GM21723 (cell line): ENCODE data around the gene SLC6A6.

ENCODE experiments used
- ATAC-seq: cut with Tn5 transposase; IDR thresholded peaks from one replicate; pipeline ENCODE4 v1.9.1; 2021; ENCODE audit warnings: mild to moderate bottlenecking, moderate library complexity; ENCODE audit not compliant: unreplicated experiment

The SLC6A6 gene

DNA sequence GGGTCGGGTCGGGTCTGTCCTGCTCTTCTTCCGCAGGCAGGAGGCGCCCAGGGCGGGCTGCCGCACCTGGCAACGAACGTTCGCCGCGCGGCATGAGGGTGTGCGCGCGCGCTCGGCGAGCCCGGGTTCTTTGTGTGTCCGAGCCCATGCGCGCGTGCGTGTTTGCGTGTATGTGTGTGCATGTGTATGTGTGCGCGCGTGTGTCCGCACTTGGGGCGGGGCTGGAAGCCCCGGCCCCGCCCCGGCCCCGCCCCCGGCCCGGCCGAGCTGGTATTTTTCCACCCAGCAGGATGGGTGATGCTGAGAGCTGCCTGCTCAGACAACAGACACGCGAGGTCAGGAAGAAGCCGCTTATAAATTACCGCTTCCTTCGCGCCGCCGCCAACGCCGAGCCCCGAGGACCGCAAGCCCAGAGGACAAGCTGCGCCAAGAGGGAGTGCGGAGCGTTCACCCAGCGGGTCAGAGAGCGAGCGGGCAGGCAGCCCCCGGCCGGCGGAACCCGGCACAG lies at the start of gene SLC6A6:
SLC6A6 (plus strand) TSS at position 303 of the 508 bp plus-strand sequence. CDS start 41,029 bp downstream, outside the sequence.
- ATAC-seq, result peak; percentile 75

DNA sequence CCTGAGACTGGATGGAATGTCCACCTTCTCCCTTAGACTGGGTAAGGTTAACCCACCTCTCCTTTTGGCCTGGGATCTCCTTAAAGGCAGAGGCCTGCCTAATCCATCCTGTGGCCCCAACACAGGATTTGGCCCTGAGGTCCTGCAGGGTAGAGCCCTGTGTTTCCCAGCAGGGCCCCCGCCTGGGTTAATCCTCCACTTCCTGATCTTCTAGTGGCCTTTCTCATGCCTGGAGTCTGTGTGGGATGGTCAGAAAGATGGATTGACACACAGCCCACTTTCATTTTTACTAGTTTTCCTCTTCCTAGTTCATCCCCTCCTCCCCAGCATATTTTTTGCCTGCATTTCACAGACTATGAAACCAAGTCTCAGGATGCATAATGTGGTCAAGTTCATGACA lies 48.9 kb upstream of the SLC6A6 start:
- ATAC-seq, result no peak

DNA sequence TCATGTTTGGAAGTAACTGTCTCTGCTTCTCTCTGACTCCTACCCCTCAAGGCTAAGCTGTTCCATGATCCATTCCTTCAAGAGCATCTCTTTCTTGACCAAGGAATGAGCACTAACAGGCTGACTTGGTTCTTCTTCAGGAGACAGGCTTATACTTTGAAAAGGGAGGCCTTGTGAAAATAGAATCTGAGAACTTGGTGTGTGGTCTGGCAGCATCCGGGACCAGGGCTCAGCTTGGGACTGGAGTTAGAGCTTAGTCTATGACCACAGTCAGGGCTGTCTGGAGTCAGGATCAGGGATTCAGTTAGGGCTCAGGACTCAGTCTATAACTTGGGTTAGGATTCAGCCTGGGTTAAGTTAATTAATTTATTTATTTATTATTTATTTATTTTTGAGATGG lies 44.9 kb upstream of the SLC6A6 start:
- ATAC-seq, result no peak

DNA sequence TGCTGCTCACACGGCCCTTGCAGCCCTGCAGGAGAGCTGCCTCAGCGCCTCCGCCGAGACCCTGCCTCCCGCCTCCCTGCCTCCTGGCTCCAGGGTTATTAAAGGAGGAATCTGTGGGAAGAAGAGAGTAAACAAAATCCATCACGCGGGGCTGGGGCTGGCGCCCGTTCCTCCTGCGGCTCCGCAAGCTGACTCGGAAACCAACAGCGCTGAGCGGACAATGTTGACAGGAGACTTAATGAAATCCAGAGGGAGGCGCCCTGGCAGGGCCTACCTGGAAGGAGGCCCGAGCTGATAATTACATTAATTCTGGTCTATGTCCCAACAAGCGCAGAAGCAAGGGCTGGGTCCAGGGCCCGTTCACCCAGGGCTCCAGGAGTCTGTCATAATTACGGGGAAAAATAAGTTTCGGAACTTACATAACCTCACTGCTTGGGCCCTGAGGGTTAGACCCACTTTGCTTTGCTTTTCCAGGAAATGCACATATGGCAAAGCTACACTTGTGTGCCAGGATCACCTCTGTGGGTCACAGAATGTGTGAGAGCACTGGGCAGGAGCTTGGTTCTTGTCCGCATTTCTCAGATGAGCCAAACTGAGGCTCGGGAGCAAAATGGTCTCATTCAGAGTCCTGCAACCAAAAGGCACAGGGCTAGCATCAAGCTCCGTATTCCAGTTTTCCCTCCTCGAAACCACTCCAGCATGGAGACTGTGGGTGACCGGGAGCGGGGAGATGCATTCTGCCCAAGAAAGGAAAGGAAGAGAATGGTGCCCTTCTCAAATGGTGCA lies 43.8 kb upstream of the SLC6A6 start:
- ATAC-seq, result no peak

DNA sequence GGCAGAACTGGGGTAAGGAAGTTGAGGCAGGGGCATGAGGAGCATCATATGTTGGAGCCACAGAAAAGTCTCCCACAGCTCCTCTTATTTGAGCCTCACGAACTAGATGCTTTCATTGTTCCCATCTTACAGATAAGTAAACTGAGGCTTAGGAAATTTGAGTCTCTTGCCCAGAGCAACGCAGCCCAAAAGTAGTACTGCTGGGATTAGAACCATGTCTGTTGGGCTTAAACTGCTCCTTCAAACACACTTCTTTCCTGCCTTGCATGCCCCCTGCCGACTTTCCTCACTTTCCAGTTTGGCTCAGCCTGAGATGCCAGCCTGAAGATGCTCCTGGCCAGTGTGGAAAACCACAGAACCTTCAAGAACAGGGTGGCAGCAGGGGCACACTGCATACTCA lies 43.1 kb upstream of the SLC6A6 start:
- no peak for ATAC-seq

DNA sequence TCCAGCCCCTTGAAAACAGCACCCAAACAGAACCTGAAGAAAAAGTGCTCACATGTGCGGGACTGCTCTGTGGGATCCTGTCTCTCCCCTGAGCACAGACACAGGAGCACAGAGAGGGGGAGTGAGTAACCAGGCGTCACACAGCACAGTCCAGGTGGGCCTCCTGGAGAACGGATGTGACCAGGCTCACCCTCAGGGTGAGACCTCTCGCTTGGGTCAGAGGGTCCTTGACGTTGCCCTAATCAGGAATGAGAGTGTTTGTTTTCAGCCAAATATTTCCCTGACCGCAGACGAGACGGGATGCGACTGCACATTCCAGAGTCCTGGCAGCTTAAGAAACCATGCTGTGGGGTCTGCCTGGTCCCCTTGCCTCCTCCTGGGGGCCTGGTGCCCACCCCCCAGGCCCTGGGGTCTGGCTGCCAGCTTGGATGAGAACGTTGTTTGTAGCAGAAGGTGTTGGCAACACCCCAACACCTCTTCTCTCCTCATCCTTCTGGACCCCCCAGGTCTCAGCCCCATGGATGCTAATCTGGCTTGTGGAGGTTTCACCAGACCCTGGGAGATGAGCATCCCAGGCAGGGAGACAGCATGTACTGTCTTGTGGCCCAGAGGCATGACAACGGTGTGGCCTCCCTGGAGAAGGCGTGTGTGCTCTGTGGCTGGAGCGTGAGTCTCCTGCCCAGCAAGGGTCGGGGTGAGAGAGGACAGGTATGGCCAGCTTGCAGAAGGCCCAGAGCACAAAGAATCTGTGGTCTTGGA lies 42.1 kb upstream of the SLC6A6 start:
- no peak for ATAC-seq

DNA sequence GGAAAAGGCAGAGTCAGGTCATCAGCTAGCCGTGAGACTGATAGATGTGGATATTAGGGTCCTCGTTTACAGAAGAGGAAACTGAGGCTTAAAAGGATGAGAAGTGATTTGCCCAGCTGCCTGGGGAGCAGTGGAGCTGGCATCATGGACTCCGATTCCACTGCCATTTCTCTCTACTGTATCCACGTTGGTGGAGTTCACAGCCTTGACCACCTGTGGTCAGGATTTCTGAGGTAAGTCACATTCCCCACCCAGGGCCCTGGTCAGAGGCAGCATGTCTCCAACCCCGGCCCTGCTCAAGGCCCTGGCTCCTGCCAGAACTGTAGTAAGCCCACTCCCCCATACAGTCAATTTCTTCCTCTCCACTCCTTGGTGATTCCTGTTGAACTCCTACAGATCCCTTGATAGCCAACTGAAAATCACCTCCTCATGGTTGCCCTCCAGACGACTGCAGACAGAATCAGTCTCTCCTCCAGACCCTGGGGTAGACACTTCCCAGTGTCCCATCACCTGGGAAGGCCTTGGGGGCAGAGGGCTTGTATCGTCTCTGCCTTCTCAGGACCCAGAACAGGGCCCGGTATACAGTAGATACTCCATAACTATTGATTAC lies 41.2 kb upstream of the SLC6A6 start:
- ATAC-seq, result no peak

DNA sequence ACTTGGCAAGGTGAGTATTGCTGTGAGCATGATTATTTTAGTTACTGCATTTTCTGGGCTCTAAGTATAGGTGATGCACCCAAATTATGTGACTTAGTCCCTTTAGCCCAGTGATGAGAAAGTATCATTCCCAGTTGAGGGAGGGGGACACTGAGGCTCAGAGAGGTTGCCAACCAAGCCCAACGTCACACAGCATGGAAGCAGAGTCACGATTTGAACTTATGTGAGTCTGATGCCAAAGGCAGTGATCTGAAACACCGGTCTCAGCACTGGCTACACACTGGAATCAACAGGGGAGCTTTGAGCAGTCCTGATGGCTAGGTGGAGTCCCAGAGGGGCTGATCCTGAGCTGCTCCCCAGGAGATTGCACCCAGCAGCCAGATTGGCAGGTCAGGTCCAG lies 39.5 kb upstream of the SLC6A6 start:
- no peak for ATAC-seq

DNA sequence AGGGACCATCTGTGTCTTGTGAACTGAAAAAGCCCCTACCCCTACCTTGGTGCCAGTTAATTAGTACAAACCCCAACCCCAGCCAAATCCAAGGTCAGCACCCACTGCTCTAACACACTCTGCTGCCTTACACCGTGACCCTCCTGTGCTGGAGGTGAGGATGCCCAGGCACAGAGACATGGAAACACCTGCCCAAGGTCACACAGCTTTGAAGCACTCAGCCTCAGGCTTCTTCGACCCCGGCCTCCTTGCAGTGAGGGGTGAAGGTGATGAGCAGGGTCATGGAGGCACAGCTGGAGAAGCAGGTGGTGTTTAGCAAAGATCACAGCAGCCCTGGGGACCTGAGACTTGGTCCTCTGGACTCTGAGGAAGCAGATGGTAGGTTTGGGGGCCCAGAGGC lies 39.0 kb upstream of the SLC6A6 start:
- ATAC-seq, result no peak

DNA sequence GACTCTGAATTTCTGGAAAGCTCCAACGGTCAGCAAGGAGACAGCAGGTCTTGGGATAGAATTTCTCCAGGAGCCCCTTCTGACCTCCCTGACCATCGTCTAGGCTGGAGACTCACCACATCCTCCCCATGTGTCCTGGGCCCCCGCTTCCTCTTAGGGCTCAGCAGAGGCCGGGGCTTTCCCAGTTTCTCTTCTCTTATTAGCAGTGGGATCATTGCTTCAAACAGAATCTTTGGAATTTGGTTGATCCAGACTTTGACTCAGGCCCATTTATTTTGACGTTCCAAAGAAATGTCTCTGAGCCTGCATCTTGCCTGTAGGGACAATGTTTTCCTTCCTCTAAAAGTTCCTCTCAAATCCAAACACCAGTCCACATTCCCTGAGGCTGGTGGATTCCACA lies 38.4 kb upstream of the SLC6A6 start:
- no peak for ATAC-seq

DNA sequence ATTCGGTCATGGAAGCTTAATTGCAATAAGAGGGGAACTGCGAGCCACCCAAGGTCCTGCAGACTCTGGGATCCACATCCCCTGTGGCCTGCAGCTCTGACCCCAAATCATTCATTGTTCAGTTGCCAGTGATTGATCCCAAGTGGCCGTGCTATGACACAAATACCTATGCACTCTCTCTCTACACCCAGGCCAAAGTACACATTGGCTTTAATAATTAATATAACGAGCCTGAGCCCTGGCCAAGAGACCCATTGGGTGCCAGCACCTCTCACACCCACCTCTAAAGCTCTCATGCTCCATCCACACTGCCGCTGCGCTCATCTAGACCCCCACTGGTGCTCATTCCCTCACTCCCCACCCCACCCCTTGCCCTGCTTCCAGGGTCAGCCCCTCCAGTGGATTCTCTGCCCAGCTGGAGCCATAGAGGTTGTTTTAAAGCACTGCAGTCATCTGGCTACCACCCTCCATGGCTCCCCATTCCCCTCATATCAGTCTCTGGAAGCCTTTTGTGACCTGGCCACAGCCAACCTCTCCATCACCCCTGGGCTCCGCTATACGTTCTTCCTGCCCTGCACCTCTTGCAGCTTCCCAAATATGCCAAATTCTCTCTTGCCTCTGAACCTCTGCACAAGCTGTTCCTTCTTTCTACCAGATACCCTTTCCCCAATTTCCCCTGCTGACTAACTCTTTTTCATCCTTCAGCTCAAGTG lies 37.7 kb upstream of the SLC6A6 start:
- ATAC-seq, result no peak

DNA sequence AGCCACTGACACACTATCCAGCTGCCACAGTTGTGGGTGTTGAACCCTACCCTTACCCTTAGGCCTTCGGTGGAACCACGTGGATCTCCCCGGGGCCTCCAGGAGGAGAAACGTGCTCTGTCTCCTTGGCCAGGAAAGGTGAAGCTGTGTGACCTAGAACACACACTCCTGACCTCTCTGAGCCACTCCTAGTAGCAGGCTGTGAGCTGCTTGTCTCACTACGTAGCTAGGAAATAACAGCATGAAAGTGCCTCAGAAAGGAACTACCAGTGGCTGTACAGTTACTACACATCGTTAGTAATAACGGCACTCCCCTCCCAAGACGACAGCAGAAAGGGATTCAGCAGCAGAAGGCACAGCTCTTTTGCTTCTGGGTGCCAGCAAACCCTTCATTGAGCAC lies 36.2 kb upstream of the SLC6A6 start:
- ATAC-seq, result no peak

DNA sequence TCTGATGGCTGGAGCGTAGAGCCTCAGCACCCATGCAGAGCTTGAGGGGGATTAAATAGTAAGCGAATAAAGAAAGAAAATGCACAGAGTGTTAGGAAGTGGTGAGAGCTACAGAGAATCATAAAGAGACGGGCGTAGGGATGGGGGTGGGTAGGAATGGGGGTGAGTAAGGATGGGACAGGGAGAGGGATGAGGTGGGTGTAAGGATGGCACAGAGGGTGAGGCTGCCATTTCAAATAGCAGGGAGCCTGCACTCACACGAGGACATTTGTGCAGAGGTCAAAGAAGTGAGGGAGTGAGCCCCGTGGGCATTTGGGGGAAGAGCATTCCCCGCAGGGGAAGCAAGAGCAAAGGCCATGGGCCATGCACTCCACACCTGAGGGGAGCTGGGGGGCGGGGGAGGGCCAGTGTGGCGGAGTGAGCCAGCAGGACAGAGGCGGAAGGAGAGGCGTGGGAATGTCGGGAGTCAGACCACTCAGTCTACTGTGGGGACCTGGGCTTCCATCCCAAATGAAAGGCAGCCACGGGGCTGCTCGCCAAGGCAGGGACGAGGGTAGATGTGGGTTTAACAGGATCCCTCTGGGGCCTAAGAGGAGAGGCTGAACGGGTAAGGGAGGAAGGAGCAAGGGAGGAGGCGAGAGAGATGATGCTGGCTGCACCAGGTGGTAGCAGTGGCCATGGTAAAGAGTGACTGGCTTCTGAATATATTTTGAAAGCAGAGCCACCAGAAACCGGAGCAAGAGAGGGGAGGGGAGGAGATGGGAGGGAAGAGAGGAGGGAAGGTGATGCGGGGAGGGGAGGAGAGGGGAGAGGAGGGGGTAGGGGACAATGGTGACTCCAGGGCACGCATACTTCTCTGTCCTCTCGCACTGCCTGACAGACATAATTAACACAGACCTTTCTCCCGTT lies 35.2 kb upstream of the SLC6A6 start:
- no peak for ATAC-seq

DNA sequence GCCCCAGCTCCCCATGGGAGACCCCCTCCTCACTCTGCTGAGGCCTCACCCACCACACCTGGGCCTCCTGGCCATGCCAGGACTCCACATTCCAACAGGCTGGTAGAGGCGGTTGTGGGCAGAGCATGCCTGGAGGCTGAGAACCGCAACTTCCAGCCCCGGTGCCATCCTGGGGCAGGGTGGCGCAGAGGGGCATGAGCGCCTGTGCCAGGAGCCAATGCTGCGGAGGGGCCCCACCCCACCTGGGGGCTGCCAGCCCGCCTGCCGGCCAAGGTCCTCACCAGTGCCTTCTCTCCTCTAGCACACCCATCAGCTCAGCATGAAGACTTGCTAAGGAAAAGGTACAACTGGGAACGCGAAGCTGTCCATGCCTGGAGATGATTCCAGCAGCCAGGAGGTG lies 34.3 kb upstream of the SLC6A6 start:
- ATAC-seq, result no peak

DNA sequence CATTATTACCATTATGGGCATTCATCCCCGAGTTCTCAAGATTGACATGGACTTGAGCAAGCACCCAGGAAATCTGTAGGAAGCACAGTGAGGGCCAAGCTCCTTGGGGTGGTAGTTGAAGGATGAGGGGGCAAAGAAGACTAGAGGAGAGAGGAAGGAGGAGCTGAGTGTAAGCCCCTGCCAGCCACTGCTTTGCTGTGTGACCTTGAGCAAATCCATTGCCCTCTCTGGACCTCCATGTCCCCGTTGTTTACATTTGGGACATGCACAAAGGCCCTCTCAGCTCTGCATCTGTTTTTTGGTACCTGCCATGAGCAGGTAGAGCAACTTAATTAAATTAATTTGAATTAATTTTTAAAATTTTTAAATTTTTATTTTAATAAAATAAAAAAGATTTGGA lies 33.5 kb upstream of the SLC6A6 start:
- no peak for ATAC-seq

DNA sequence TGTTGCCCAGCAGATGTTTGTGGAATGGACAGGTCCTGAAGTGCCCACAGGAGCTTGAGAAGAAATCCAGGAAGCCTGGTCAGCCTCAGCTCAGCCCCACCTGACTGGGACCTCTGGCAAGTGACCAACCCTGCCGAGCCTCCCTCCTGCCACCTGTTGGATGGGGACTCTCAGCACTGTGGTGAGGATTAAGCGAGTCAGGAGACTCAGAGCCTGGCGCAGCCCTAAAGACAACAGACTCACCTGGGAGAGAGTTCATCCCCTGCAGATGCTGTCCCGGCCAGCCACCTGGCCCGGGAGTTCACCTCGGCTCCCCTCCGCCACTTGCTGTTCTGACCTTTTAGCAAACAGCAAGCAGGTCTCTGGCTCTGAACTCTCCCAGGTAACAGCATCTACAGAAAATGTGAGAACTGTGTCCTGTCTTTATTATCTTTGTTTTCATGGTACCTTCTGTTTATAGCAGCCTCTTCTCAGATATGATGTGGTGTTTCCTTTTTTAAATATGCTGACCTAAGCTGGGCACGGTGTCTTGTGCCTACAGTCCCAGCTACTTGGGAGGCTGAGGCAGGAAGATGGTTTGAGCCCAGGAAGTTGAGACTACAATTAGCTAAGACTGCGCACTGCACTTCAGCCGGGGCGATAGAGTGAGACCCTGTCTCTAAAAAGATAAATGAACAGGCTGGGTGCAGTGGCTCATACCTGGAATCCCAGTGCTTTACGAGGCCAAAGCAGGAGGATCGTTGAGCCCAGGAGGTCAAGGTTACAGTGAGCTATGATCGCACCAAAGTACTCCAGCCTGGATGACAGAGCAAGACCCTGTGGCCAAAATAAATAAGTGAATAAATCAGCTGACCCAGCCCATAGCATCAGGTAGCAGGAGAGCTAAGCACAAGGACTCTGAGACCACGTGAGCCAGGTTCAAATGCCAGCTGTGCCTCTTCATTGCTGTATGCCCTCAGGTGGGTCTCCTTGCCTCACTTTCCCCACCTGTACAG lies 32.4 kb upstream of the SLC6A6 start:
- ATAC-seq, result no peak

DNA sequence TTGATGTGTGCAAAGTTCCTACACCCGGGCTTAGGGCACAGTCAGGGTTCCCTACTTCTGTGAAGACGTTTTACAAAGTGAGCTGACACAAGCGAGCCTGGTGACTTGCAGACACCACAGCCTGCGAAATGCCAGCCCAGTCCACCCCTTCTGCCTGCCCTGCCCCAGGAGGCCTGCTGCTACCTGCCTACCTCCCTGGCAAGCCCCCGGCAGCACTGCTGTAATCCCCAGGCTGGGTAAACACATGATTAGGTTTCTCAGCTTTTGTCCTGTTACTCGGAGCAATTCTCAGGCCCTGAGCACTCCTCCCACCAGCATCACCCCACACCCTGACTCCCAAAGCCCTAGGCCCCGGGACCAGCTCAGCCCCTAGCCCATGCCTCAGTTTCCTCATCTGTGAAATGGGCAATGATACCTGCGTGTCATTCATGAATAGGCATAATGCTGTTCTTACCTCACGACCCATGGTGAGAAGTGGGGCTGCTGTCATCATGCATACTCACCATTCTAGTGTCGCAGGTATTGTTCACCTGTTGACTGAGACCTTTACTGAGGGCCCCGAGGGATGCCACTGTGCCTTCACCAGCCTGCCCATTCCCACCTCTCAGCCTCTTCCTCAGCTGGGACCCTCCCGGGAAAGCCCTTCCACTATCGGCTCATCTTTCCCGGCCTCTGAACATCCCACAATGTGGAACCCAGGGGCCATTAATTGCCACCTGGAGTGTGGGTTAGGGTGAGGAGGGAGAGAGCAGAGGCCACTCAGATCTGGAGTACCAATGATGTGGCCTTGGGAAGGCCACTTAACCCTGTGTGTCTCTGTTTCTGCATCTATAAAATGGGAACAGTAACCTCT lies 31.5 kb upstream of the SLC6A6 start:
- ATAC-seq, result no peak
